ENCODE results near the gene SCMH1.
"Not testable (repeated sequence)": the region's sequence is repeated elsewhere in the genome, so short reads cannot be mapped to it uniquely, and the experiment has no call there.

SCMH1 gene

DNA sequence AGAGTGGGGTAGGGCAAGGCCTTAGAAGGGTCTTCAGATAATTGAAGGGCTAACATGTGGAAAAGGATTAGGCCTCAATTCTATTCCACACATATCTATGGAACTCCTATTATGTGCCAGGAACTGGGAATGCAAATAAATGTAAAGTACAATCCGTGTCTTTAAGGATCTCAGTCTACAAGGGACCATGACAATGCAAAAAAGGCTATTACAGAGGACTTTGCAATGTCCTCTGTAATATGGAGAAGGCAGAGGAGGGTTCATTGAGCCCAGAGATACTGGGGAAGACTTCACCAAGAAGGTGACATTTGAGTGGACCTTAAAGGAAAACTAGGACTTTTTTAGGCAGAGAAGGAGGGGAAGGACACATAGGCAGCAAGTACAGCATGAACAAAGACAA is 4.5 kb upstream of the SCMH1 start:
- DNase-seq, result no peak

DNA sequence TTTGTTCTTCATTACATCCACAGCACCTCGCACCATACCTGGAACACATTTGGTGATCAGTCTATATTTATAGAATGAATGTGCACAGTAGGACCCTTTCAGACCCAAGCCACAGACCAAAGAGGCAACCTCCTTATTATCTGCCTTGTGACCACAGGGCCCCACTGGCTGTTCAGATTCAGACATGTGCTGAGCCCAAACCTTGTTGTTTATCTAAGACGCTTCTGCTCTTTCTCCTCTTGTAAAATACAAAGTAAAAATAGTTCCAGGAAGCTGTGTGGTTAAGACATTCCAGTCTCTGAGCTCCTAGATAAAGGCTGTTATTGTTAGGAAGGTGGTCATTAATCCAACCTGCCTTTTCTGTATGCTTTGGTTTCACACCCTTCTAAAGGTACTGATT is 3.6 kb upstream of the SCMH1 start:
- DNase-seq, result no peak

DNA sequence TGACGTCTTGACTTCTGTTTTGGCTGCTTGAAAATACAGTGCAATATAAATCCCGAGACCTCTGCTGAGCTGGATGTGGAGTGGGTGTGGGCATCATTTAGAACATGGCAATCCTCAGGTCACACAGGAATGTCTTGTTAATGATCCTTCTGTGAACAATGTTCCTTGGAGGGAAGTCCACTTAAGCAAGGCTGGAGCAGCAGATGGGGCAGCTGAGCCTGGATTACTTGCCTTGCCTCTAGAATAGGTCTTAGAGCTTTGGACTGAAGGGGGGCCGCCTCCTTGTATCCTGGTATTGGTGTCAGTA is 926 bp upstream of the SCMH1 start:
- no peak for DNase-seq

DNA sequence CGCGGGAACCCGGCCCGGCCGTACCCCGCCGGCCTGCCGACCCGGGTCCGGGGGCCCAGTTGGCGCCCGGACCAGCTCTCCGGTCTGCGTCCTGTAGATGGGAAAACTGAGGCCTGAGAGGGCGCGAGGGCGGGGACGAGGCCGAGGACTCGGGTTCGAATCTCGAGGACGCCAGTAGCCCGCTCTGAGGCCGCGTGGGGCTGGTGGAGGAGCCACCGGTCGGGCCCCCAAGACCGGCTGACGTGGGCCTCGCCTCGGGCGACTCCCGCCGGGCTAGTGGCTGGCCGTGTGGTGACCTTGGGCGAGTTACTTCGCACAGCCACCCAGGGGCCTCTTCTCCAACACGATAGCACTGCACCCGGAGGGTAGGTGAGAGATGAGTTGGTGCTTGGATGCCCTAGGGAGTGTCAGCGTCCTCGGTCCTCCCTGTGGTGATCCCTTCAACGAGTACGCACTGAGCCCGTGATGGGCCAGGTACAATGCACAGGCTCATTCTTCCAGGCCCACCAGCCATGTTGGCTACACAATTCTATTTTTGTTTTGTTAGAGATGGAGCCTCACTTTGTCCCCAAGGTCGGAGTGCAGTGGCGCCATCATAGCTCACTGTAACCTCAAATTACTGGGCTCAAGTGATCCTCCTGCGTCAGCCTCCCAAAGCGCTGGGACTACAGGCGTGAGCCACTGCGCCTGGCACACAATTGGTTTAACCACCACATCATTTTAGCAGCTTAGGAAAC is 404 bp upstream of the SCMH1 start:
- DNase-seq, result peak; percentile 72

DNA sequence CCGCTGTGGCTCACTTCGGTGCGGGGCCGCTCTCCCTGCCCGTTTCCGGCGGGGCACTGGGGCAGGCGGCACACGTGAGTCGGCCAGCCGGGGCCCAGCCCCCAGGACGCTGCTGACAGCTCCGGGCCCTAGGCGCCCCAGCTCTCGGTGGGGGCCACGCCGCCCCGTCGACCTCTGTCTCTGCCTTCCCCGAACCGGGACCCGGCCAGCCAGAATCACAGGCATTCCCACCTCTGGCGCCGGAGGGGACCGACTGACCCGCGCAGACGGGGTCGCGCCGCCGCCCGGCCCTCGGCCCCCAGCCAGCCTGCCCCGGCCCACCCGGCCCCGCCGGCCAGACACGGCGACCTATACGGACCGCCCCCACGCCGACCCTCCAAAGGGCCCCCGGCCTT is 755 bp downstream of the SCMH1 start:
- DNase-seq, result peak; percentile 62

DNA sequence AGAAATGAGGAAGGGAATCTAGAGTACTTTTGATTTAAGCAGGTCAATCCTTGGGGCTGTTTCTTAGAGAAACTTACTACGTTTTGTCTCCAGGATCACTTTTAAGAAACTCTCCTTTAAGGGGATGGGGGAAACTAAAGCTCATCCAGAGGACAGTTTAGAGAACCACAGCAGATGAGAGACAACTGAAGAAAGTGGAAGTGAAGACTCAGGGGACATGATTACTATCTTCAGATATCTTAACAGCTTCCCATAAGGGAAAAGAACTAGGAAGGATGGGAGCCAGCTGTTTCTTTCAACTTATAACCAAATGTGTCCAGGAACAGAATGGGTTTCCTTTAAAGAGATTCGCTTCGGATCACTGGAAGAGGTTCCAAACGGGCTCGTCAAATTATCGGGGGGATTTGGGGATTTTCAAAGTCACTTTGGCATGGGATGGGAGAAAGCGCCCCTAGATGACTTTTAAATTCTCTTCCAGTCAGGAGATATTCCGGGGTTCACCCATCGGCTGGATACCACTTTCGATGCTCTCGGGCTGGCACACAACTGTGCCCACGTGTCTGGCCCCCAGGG is 1.2 kb downstream of the SCMH1 start:
- DNase-seq, result no peak

DNA sequence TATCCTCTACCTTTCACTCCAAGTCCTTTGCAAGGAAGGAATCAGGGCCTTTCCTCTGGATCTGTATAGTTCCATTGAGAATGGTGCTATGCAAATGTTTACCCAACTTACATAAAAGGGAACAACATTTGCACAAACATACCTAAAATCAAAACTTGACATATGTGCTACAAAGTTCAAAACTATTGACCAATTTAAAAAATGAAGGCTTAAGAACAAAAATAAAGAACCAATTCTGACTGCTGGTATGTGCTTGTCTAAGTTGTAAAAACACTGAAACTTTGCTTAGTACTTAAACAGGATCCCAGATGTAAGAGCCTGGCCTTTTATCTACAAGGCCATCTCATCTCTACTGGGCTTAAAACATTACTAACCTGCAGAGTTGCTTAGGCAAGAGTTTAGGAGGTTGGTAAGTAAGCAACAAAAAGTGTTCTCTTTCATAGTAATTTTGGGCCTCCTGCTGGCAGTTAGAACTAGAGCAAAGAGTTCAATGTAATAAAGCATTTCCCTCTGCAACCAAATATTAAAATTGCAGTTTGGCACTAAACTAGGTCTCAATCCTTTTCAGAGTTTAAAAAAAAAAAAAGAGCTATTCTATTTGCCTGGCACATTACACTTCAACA is 2.0 kb downstream of the SCMH1 start:
- no peak for DNase-seq

DNA sequence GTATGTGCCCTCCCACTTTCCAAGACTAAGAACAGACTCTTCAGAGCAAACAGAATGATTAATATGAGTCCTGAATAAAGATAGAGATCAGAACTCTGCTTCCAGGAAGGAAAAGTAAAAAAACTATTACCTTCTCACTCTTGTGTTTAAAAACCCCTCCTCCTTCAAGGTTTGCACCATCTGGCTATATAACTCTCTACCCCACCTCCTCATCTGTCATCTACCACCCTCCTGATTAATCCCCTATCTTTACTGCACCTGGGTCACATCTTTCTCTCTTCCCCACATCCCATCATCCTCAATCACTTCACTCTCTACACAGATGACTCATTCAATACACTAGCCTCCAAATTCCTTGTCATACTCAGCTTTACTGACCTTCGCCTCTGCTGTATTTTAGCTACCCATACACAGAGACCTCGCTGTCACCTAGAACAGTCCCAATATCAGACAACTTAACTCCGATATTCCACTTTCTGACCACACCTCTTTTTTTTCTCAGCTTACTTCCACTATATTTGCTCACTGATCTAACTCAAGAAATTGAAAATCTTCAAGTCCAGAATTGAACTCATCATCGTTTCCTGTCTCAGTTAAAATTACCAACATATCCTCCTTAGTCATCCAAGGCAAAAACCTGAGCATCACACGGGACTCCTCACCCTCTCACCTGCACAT is 3.7 kb downstream of the SCMH1 start:
- no peak for DNase-seq

DNA sequence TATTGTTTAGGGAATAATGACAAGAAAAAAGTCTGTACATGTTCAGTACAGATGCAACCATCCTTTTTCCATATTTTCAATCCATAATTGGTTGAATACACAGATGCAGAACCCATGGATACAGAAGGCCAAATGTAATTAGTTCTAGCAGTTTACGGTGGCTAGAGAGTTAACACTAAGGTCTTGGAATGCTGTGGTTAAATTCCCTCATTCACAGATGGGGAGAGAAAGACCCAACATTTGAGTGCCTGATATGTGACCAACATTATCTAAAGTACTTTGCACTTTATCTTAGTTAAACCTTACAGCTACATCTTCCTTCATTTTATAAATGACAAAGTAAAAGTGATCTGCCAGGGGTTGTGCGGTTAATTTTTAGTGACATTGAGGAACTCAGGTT is 5.3 kb downstream of the SCMH1 start:
- no peak for DNase-seq

DNA sequence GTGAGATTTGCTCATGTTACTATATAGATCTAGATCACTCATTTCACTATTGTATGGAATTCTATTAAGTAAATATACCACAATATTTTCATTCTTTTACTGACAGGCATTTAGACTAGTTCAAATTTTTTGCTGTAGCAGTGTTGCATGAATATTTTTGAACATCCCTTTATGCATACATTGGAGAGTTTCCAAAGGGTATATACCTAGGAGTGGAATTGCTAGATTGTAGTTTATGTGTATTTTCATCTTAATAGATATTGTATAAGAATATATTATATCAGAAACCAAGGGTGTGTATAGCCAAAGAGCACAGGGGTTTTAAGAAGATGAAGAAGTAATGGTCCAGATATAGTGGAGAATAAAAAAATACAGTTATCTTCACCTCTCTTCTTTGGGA is 6.2 kb downstream of the SCMH1 start:
- DNase-seq, result no peak

DNA sequence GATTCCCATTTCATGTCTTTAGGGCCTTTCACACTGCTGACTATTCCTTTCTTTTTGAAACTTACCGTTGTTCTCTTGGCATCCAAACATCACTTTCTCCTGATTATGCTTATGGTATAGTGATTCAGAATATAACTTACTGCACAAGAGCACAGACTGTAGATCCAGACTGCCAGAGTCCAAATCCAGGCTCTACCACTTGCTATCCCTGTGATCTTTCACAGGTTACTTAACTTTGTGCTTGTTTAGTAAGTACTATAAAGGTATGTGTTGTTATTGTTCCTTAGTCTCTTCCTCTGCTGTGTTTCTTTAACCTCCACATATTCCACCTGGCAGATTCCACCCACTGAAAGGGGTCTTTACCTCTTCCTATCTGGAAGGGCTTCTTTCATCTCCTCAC is 8.4 kb downstream of the SCMH1 start:
- no peak for DNase-seq

DNA sequence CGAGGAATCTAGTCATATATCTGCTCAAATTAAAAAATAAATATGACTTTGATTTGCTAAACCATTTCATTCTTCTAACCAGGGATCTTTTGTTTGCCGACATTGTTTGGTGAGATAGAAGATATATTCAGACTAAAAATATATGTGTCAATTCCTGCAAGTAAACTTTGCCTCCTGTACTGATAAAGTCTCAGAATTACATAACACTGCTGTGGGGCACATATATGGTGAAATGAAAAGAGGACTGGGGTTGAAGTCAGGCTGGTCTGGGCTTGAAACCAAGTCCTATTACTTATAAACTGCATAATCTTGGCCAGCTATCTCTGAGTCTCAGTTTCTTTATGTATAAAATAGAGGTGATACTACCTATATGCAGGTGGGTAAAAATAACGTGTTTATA is 9.8 kb downstream of the SCMH1 start:
- DNase-seq, result no peak

DNA sequence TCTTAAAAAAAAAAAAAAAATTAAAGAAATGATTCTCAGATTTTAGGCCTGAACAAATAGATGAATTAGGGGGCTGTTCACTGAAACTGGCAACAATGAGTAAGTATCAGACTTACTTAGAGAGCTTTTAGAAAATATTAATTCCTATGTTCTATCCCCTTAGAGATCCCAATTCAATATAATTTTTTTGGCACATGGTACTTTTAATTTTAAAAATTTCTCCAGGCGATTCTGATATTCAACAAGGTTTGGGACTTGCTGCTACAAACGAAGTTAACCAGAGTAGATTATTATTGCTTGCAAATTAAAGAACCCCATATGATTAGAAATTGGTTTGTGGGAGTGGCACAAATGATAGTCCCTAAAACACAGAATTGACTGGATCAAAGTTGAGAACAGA is 11.4 kb downstream of the SCMH1 start:
- DNase-seq, result no peak

DNA sequence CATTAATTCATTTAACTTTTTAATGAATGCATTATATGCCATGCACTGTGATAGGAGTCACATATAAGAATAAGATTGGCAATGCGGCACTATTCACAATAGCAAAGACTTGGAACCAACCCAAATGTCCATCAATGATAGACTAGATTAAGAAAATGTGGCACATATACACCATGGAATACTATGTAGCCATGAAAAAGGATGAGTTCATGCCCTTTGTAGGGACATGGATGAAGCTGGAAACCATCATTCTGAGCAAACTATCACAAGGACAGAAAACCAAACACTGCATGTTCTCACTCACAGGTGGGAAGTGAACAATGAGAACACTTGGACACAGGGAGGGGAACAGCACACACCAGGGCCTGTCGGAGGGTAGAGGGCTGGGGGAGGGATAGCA is 12.9 kb downstream of the SCMH1 start:
- DNase-seq, result not testable (repeated sequence)

DNA sequence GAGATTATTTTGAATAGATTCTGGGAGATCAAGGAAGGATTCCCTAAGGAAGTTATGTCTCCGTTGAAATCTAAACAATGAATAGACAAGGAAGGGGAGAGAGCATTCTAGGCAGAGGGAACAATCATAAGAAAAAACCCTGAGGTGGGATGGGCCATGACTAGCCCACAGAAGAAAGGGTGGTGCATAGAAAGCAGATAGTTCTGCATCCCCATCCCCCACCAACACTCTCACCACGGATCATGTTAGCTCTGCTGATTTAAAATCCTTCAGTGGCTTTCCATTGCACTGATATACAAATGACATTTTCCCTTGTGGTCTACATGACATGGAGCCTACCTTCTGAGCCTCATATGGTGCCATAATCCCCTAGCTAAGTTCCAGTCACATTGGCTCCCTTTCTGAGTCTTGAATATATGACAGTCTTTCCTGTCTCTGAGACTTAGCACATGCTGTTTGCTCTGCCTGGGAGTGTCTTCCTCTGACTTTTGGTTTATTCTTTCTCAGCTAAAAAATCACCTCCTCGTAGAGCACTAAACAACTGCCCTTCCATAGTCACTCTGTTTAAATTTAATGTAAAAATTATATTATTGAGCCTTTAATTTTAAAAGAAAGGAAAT is 15.2 kb downstream of the SCMH1 start:
- DNase-seq, result no peak

DNA sequence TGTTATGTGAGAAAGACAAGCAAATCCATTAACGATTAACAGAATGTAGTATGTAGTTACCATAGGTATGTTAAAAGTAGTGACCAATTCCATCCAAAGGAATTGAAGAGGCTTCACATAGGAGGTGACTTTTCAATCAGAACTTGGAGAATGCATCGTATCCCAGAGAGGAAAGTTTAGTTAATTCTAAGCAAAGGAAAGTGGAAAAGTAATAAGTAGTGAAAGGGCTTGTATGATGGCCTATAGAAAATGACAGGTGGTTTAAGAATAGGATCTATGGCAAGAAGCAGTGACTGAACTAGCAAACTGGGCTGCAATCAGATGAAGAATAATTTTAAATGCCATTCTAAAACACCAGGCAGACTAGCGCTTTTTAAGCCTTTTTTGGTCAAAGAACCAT is 16.6 kb downstream of the SCMH1 start:
- DNase-seq, result no peak

DNA sequence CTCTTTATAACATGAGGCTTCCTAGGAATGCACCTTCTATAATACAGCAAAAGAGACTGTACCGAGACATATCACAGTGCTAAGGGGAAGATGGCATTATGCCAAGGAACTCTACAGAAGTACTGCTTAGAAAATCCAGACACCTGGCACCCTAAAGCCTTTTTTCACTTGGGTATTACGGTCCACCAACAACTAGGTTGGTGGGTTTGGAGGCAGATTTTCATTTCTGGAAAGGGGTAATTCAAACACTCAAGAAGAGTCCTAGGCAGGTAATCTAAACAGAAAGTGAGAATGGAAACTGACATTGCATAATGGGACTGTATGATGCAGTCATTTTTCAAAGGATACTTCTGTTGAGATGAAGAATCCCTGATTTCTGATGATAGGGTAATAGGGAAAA is 19.6 kb downstream of the SCMH1 start:
- no peak for DNase-seq

DNA sequence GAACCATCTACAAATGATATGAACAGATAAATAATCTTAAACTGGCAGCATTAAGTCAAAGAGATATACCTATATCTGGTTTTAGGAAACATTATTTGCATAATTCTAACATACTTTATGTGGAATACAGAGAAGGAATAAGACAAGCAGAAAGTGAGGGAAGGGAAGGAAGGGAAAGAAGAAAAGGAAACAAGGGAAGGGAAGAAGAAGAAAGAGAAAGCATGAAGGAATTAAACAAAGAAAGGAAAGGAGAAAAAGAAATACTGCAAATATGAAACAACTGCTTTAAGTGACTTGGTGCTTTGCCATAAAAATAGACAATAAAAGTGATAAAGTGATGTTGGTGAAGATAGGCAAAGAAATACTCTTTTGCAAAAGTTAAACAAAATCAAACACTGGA is 20.1 kb downstream of the SCMH1 start:
- no peak for DNase-seq

DNA sequence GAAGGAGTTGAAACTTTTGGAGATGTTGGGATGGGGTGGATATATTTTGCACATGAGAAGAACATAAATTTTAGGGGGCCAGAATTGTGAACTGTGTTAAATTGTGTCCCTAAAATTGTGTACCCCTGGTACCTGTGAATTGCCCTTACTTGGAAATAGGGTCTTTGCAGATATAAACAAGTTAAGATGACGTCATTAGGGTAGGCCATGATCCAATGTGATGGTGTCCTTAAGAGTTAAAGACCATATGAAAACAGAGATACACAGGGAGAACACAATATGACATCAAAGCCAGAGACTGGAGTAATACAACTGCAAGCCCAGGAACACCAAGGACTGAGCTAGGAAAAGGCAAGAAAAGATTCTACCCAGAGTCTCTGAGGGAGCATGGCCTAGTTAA is 24.0 kb downstream of the SCMH1 start:
- no peak for DNase-seq

DNA sequence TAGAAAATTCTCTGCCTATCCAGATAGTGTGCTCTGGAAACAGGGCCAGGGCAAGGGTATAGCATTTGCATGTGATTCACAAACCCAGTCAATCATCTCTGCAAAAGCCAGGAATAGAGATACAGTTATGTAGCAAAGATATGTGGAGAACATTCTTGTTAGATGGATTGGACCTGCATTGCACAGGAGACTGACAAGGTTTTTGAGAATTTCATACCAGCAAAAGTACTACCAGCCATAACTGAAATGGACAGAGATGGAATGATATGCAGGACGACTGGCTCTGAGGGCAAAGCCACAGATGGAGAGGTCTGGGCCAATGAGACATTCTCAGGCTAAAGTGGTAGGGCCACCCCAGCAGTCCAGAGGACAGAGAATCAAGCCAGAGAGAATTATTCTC is 24.7 kb downstream of the SCMH1 start:
- DNase-seq, result no peak

DNA sequence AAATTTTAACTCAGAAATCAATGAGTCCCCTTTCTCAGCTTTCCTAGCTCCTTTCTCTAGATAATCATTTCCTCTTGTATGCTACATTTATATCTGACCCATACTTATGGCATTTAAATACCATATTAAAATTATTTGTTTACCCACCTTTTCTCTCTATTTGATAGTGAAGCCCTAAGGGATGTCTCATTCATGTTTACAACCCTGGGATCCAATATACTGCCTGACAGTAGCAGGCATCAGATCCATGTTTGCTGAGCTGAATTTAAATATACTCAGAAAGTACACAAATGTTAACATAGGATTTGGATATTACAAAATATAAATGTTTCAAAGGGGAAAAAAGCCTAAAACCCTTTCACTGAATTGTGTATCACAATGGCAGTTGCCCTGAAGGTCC is 26.5 kb downstream of the SCMH1 start:
- DNase-seq, result no peak

DNA sequence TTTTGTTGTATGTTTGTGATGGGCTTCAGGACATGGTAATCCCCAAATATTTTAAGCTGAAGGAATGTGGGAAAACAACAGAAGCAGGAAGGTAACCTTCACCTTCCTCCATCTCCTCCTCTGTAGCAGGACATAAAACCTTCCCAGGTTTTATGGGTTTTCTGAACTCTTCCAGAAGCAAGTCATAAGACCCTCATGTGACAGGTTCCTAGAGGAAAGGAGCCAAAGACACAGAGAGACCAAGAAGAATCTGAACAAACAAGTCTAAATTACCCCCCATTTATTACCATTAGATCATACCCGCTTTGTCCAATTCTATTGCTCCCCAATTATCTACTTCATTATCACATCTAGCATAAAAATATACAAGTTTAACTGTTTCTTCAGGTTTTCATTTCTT is 28.8 kb downstream of the SCMH1 start:
- no peak for DNase-seq

DNA sequence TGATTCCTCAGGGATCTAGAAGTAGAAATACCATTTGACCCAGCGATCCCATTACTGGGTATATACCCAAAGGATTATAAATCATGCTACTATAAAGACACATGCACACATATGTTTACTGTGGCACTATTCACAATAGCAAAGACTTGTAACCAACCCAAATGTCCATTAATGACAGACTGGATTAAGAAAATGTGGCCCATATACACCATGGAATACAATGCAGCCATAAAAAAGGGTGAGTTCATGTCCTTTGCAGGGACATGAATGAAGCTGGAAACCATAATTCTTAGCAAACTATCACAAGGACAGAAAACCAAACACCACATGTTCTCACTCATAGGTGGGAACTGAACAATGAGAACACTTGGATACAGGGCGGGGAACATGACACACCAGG is 30.5 kb downstream of the SCMH1 start:
- DNase-seq, result not testable (repeated sequence)

DNA sequence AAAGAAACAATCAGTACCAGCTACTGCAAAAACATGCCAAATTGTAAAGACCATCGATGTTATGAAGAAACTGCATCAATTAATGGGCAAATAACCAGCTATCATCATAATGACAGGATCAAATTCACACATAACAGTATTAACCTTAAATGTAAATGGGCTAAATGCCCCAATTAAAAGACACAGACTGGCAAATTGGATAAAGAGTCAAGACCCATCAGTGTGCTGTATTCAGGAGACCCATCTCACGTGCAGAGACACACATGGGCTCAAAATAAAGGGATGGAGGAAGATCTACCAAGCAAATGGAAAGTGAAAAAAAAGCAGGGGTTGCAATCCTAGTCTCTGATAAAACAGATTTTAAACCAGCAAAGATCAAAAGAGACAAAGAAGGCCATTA is 35.1 kb downstream of the SCMH1 start:
- not testable (repeated sequence) for DNase-seq
